Measurements from ENCODE around the gene CHRM2. TPM values are rescaled to one million over a fixed set of nuclear protein-coding genes. Genes with fewer than 3 reads are reported as not detected.

CHRM2 gene
- total RNA-seq, 1 donor from 2014 or later: not detected

DNA sequence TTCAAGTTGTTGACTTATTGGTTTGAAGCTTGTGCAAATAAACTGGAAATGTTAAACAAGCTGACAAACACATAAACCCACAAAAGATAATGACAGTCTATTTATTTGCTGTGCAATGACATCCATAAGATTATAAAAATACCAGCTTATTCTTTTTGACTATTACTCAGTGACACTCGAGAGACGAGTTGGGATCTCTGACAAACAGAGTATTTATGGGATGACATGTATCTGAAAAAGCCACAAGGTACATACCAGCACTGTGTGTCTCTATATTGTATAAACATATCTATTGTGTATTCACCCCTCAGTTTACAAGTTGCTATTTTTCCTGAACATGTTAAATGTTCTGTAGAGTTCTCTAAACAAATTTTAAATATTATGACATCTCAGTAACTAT is 88.9 kb downstream of the CHRM2 start:
- intact Hi-C loops (cut with micrococcal nuclease): no loop called here

DNA sequence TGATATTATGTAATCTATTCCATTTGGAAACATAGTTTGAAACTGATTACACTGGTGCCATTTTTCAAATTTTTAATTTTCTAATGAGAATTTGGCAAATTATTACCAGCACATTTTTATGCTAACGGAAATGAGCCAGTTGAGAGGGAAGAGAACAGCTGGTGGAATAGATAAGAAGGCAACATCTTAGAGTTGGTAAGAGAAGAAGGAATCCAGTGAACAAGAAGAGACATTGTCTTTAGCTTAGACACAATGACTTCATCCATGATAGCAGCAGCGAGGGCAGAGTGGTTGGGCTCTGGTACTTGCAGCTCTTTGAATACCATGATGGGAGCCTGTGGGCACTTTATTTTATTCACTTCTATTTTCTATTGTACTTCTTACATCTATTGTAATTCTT is 89.6 kb downstream of the CHRM2 start:
- intact Hi-C loops (cut with micrococcal nuclease): no loop called here

DNA sequence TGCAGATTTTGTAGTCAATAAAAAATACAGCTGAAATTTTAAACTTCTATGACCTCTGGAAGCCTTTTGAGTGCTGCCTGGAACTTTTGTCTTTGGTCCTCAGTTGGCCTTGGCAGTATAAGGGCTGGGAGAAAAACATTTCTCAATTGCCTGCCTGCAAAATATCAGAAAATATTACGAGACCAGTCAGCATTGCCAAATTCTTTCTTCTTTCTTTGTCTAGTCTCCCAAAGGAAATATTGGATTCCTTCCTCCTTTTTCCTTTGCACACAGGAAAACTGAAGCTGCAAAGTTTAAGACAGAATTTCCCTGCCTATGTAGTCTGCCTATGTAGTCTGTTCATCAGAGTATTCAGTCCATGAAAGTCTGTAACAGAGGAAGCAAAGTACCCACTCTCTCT is 95.9 kb downstream of the CHRM2 start:
- intact Hi-C loops (cut with micrococcal nuclease): no loop called here

- intact Hi-C loops (cut with micrococcal nuclease): no loop called here
Measured at GRCh38 chr7:136966825-136967224, 98.4 kb downstream of the CHRM2 start.

DNA sequence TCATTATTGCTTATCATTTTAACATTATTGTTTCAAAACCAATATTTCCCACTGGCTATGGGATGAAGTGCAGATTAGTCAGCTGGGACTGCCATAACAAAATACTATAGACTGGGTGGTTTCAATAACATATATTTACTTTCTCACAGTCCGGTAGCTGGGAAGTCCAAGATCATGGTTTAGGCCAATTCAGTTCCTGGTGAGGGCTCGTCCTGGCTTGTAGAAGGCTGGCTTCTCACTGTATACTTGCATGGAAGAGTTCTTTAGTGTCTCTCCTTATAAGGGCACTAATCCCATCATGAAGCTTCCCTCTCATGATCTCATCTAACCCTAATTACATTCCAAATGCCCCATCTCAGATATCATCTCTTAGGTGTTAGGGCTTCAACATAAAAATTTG is 101.3 kb downstream of the CHRM2 start:
- intact Hi-C loops (cut with micrococcal nuclease): no loop called here

- intact Hi-C loops (cut with micrococcal nuclease): no loop called here
Measured at GRCh38 chr7:136971776-136972175, 103.3 kb downstream of the CHRM2 start.

DNA sequence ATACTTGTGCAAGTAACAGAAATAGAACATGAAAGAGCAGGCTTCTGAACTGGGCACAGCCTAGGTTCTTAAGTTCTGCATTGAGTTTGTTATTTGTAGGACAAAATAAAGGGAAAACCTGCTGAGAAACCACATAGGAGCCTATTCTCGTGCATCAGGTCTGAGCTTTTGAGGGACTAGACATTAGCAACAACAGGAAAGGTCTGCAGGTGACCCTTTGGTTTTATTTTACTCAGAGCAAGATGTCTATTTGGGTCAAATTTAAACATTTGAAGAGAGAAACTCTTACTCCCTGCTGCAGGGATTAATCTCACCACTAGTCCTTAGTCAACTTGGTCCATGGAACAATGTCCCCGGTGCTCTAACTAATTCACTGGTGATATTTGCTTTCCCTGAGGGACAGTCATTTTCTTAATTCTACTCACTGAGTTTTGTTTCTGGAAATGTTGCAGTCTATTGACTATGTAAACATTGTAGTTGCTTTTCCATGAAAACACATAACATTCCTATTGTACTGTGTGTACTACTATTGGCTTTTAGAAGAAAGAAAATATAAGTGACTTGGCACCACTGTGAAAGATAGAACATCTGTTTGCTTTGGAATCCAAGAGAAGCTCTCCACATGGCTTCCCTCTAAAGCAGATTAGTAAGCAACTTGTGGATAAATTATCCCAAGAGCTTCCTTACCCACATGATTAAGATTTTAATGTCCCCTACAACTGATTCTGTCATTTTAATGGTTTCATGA is 108.2 kb downstream of the CHRM2 start:
- intact Hi-C loops (cut with micrococcal nuclease): no loop called here

GRCh38 chr7:136993377-136993776 is 124.9 kb downstream of the CHRM2 start:
- intact Hi-C loops (cut with micrococcal nuclease): no loop called here

GRCh38 chr7:136997735-136998134 is 129.3 kb downstream of the CHRM2 start:
- intact Hi-C loops (cut with micrococcal nuclease): no loop called here

GRCh38 chr7:136998495-136998894 is 130.0 kb downstream of the CHRM2 start:
- intact Hi-C loops (cut with micrococcal nuclease): no loop called here

- intact Hi-C loops (cut with micrococcal nuclease): no loop called here
Measured at GRCh38 chr7:137000621-137001020, 132.2 kb downstream of the CHRM2 start.

GRCh38 chr7:137001041-137001440 is 132.6 kb downstream of the CHRM2 start:
- intact Hi-C loops (cut with micrococcal nuclease): no loop called here

- intact Hi-C loops (cut with micrococcal nuclease): no loop called here
Measured at GRCh38 chr7:137001478-137001877, 133.0 kb downstream of the CHRM2 start.

- intact Hi-C loops (cut with micrococcal nuclease): no loop called here
Measured at GRCh38 chr7:137003086-137003485, 134.6 kb downstream of the CHRM2 start.

GRCh38 chr7:137003566-137003965 is 135.1 kb downstream of the CHRM2 start:
- intact Hi-C loops (cut with micrococcal nuclease): no loop called here

- intact Hi-C loops (cut with micrococcal nuclease): no loop called here
Measured at GRCh38 chr7:137005873-137006272, 137.4 kb downstream of the CHRM2 start.

DNA sequence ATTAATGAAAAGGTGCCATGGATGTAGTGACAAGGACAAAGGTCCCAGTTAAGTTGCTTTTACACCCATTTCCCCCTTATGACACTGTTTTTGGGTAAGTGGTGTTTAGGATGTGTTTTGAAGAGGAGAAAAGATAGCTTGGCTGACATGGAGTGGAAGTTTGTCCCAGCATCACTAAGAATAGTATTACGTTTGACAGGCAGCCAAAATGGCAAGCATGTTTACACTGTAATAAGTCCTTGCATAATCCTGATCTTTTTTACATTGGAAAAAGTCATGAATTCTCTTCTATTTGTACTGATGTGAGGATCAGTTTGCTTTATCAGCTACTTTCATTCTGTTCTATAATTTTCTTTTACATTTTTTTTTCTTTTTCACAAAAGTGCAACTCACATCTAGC is 137.8 kb downstream of the CHRM2 start:
- intact Hi-C loops (cut with micrococcal nuclease): no loop called here

GRCh38 chr7:137007001-137007694 is 138.7 kb downstream of the CHRM2 start:
- intact Hi-C loops (cut with micrococcal nuclease): no loop called here

- intact Hi-C loops (cut with micrococcal nuclease): no loop called here
Measured at GRCh38 chr7:137009404-137009803, 141.0 kb downstream of the CHRM2 start.

DNA sequence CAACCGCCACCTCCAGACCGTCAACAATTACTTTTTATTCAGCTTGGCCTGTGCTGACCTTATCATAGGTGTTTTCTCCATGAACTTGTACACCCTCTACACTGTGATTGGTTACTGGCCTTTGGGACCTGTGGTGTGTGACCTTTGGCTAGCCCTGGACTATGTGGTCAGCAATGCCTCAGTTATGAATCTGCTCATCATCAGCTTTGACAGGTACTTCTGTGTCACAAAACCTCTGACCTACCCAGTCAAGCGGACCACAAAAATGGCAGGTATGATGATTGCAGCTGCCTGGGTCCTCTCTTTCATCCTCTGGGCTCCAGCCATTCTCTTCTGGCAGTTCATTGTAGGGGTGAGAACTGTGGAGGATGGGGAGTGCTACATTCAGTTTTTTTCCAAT is 146.6 kb downstream of the CHRM2 start:
- intact Hi-C loops (cut with micrococcal nuclease): no loop called here

DNA sequence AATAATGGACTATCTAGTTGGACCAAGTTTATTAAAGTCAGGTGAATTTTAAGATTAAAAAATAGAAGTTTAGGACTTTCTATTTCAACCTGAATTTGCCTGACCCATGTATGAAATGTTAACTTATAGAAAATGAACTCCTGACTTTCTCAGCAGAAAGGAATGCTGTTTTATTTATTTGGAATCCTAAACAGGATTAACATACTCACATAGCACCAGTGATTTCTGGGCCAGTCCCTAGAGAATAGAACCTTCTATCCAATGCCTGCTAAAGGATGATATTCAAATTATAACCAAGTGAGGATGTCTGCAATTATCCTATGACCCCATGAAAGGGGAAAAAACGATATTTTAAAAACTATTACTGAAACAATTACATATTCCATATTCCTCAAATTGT is 148.8 kb downstream of the CHRM2 start:
- intact Hi-C loops (cut with micrococcal nuclease): no loop called here

DNA sequence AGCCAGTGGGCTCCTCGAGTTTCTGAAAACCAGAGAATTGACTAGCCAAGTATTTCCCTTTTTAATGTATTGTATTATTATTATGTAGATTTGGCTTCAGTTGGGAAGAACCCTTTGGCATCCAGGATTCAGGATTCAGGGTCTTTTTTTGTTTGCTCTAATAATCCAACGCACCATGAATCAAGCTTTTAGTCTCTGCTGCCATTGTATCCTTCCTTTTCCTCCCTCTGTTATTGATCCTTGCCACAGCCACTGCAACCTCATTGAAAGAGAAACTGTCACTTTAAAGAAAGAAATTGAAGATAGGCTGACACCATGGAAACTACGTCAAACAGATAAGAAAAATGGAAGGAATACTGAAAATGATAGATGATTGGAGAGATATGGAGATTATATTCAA is 150.0 kb downstream of the CHRM2 start:
- intact Hi-C loops (cut with micrococcal nuclease): no loop called here

GRCh38 chr7:137020351-137020750 is 151.9 kb downstream of the CHRM2 start:
- intact Hi-C loops (cut with micrococcal nuclease): no loop called here
